ENCODE results near the gene LRRFIP1. TPM values are rescaled to one million over a fixed set of nuclear protein-coding genes. Genes with fewer than 3 reads are reported as not detected.

LRRFIP1 gene
- total and polyA plus RNA-seq, 2 of the 13 experiments (the other 11 are each of a cell fraction or from before 2014, with no cell fraction given): 15.9 to 40.5 TPM

DNA sequence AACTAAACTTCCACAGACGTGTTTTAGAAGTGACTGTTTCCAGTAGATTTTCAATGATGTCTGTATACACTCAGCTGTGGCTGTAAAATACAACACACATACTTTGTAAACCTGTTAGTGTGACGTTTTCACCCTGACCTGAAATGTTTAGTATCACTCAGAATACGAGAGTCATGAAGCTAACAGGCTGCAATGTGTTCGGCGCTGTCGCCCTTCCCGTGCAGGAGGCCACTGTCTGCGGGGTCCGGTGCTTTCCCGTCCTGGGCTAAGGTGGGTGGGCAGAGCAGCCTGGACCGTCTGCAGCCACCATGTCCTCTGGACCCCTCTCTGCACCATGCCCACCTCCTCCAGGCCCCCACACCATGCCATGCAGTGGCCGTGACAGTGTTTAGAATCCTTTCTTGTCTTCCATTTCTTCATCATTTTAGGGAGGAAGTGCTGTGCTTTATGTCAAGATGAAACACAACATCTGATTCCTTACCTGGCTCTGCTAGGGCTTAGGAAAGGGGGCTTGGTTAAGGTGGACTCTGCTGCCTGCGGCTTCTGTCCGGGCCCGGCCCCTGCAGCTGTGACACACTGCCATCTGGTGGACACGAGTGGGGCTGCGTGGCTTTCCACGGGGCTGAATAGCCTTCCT, 117.3 kb downstream of the LRRFIP1 start (continued):
- TF ChIP-seq SMARCC2 (IDR thresholded peaks at IDR 0.05) (no peak), ZFP36L1 (CRISPR knock-in tag; IDR thresholded peaks at IDR 0.05) (no peak), GATAD1 (CRISPR knock-in tag; IDR thresholded peaks at IDR 0.05) (peak; percentile 53; the same call in 1 of the 2 replicates), TBP (CRISPR knock-in tag; IDR thresholded peaks at IDR 0.05) (no peak; the same call in 1 of the 2 replicates), CHD4 (IDR thresholded peaks at IDR 0.05; ENCODE audit: borderline replicate concordance, low read length) (no peak), CBFB (CRISPR knock-in tag; IDR thresholded peaks at IDR 0.05) (0 out of 2 replicates have a peak, but pooled peaks have one; percentile 65), ZNF121 (CRISPR knock-in tag; IDR thresholded peaks at IDR 0.05) (no peak), PLRG1 (conservative IDR thresholded peaks at IDR 0.05) (no peak), ZNF766 (CRISPR knock-in tag; IDR thresholded peaks at IDR 0.05; ENCODE audit: borderline replicate concordance) (no peak), ZNF839 (CRISPR knock-in tag; IDR thresholded peaks at IDR 0.05; ENCODE audit: borderline replicate concordance) (peak; percentile 76; the same call in 1 of the 2 replicates), SOX5 (CRISPR knock-in tag; IDR thresholded peaks at IDR 0.05; ENCODE audit: borderline replicate concordance) (peak; percentile 54; the same call in 1 of the 2 replicates), CCDC6 (CRISPR knock-in tag; IDR thresholded peaks at IDR 0.05) (no peak), IRX3 (CRISPR knock-in tag; IDR thresholded peaks at IDR 0.05; ENCODE audit: borderline replicate concordance, low read depth) (no peak), KLF12 (CRISPR knock-in tag; IDR thresholded peaks at IDR 0.05; ENCODE audit: borderline replicate concordance) (no peak; the same call in 1 of the 2 replicates)
- TF ChIP-seq, protein P1, sequence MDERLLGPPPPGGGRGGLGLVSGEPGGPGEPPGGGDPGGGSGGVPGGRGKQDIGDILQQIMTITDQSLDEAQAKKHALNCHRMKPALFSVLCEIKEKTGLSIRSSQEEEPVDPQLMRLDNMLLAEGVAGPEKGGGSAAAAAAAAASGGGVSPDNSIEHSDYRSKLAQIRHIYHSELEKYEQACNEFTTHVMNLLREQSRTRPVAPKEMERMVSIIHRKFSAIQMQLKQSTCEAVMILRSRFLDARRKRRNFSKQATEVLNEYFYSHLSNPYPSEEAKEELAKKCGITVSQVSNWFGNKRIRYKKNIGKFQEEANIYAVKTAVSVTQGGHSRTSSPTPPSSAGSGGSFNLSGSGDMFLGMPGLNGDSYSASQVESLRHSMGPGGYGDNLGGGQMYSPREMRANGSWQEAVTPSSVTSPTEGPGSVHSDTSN (CRISPR knock-in tag; IDR thresholded peaks at IDR 0.05): no peak
- TF ChIP-seq, protein P2, sequence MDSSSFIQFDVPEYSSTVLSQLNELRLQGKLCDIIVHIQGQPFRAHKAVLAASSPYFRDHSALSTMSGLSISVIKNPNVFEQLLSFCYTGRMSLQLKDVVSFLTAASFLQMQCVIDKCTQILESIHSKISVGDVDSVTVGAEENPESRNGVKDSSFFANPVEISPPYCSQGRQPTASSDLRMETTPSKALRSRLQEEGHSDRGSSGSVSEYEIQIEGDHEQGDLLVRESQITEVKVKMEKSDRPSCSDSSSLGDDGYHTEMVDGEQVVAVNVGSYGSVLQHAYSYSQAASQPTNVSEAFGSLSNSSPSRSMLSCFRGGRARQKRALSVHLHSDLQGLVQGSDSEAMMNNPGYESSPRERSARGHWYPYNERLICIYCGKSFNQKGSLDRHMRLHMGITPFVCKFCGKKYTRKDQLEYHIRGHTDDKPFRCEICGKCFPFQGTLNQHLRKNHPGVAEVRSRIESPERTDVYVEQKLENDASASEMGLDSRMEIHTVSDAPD (CRISPR knock-in tag; IDR thresholded peaks at IDR 0.05): 0 out of 2 replicates have a peak, but pooled peaks have one; percentile 5
- TF ChIP-seq, protein P3, sequence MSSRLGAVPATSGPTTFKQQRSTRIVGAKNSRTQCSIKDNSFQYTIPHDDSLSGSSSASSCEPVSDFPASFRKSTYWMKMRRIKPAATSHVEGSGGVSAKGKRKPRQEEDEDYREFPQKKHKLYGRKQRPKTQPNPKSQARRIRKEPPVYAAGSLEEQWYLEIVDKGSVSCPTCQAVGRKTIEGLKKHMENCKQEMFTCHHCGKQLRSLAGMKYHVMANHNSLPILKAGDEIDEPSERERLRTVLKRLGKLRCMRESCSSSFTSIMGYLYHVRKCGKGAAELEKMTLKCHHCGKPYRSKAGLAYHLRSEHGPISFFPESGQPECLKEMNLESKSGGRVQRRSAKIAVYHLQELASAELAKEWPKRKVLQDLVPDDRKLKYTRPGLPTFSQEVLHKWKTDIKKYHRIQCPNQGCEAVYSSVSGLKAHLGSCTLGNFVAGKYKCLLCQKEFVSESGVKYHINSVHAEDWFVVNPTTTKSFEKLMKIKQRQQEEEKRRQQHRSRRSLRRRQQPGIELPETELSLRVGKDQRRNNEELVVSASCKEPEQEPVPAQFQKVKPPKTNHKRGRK (CRISPR knock-in tag; IDR thresholded peaks at IDR 0.05): 0 out of 2 replicates have a peak, but pooled peaks have one; percentile 57
- TF ChIP-seq, protein P4, sequence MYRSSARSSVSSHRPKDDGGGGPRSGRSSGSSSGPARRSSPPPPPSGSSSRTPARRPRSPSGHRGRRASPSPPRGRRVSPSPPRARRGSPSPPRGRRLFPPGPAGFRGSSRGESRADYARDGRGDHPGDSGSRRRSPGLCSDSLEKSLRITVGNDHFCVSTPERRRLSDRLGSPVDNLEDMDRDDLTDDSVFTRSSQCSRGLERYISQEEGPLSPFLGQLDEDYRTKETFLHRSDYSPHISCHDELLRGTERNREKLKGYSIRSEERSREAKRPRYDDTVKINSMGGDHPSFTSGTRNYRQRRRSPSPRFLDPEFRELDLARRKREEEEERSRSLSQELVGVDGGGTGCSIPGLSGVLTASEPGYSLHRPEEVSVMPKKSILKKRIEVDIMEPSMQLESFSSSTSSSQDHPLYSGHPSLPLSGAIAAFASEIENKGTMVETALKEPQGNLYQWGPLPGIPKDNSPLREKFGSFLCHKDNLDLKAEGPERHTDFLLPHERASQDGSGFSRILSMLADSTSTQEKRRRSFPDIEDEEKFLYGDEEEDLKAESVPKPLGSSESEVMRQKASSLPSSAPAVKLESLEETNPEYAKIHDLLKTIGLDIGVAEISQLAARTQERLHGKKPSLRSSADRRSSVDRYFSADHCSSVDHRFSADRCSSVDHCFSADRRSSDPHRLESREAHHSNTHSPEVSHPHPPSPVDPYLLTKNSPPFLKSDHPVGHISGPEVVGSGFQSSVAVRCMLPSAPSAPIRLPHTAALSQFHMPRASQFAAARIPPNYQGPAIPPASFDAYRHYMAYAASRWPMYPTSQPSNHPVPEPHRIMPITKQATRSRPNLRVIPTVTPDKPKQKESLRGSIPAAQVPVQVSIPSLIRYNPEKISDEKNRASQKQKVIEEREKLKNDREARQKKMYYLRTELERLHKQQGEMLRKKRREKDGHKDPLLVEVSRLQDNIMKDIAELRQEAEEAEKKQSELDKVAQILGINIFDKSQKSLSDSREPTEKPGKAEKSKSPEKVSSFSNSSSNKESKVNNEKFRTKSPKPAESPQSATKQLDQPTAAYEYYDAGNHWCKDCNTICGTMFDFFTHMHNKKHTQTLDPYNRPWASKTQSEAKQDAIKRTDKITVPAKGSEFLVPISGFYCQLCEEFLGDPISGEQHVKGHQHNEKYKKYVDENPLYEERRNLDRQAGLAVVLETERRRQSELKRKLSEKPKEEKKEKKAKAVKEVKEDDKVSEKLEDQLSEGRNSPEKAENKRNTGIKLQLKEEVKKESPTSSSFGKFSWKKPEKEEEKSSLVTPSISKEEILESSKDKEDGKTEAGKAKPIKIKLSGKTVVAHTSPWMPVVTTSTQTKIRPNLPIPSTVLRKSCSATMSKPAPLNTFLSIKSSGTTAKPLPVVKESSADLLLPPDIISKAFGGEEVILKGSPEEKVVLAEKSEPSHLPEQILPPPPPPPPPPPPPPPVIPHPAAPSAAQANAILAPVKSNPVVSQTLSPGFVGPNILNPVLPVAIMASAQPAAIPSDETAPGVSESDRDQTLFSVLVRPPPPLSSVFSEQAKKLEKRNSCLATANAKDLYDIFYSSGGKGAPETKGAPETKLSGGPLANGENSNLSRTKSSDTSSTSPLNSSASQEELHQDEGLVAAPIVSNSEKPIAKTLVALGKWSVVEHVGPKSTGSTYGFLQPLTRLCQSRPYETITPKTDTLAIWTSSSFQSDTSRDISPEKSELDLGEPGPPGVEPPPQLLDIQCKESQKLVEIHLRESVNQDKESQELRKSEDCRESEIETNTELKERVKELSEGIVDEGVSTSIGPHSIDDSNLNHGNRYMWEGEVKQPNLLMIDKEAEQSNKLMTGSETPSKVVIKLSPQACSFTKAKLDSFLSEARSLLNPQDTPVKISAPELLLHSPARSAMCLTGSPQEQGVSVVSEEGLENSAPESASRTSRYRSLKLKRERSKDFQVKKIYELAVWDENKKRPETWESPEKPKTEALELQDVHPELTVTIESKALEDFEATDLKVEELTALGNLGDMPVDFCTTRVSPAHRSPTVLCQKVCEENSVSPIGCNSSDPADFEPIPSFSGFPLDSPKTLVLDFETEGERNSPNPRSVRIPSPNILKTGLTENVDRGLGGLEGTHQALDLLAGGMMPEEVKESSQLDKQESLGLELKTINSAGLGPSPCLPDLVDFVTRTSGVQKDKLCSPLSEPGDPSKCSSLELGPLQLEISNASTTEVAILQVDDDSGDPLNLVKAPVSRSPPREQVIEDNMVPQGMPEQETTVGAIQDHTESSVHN (CRISPR knock-in tag; IDR thresholded peaks at IDR 0.05): no peak

Data from HepG2 (cell line).